Neural cell (in vitro differentiated cells): ENCODE results near the gene ZFYVE28. TPM values are rescaled to one million over a fixed set of nuclear protein-coding genes. Genes with fewer than 3 reads are reported as not detected.

ENCODE experiments used
- H2AFZ ChIP-seq: fragments of 200-600, 300-800 bp; sonication (generic), shearing (Covaris generic); 2 replicates; pipeline ENCODE4 v1.6.0; 2014; ENCODE audit warnings: low read depth, mild to moderate bottlenecking, antibody characterized with exemption, low read length, moderate library complexity
- H3F3A ChIP-seq: fragments of 200-600 bp; shearing (Covaris generic); 2 replicates; pipeline ENCODE4 v1.6.1; 2016; ENCODE audit warnings: mild to moderate bottlenecking, moderate library complexity, mixed read lengths, antibody characterized with exemption, low read length; ENCODE audit not compliant: insufficient read depth, poor library complexity, severe bottlenecking
- H3K27ac ChIP-seq: fragments of 200-600, 300-800 bp; sonication (generic), shearing (Covaris generic); 2 replicates; pipeline ENCODE4 v1.5.1; 2014; ENCODE audit warnings: mild to moderate bottlenecking, low read length, moderate library complexity
- H3K27me3 ChIP-seq: fragments of 300-800, 200-600 bp; sonication (generic), shearing (Covaris generic); 2 replicates; pipeline ENCODE4 v1.6.0; 2014; ENCODE audit warnings: mild to moderate bottlenecking, low read depth, low read length, moderate library complexity; ENCODE audit not compliant: insufficient read depth
- H3K36me3 ChIP-seq: fragments of 300-800, 200-600 bp; sonication (generic), shearing (Covaris generic); 2 replicates; pipeline ENCODE4 v1.5.1; 2014; ENCODE audit warnings: mild to moderate bottlenecking, antibody characterized with exemption, low read length, moderate library complexity; ENCODE audit not compliant: insufficient read depth
- H3K4me2 ChIP-seq: fragments of 300-800, 200-600 bp; sonication (generic), shearing (Covaris generic); 2 replicates; pipeline ENCODE4 v1.6.0; 2014; ENCODE audit warnings: mild to moderate bottlenecking, low read length
- H3K4me3 ChIP-seq: fragments of 300-800, 200-600 bp; sonication (generic), shearing (Covaris generic); 2 replicates; pipeline ENCODE4 v1.5.1; 2014; ENCODE audit warnings: mild to moderate bottlenecking, low read length, moderate library complexity
- H3K79me2 ChIP-seq: fragments of 200-600 bp; shearing (Covaris generic); replicated peaks from 2 replicates; pipeline ENCODE4 v1.6.0; 2014; ENCODE audit warnings: mild to moderate bottlenecking, low read length, moderate library complexity; ENCODE audit not compliant: insufficient read depth
- H3K9ac ChIP-seq: fragments of 300-800, 200-600 bp; sonication (generic), shearing (Covaris generic); 2 replicates; pipeline ENCODE4 v1.6.1; 2016; ENCODE audit warnings: mild to moderate bottlenecking, low read length, mixed read lengths
- H3K9me2 ChIP-seq: fragments of 200-600 bp; shearing (Covaris generic); 2 replicates; pipeline ENCODE4 v1.6.1; 2016; ENCODE audit warnings: mild to moderate bottlenecking, low read length, mixed read lengths; ENCODE audit not compliant: insufficient read depth
- H3K9me3 ChIP-seq: fragments of 200-600, 300-800 bp; sonication (generic), shearing (Covaris generic); 2 replicates; pipeline ENCODE4 v1.6.1; 2016; ENCODE audit warnings: mild to moderate bottlenecking, mixed run types, low read length, moderate library complexity, mixed read lengths
- H4K20me1 ChIP-seq: fragments of 200-600 bp; shearing (Covaris generic); 2 replicates; pipeline ENCODE4 v1.6.1; 2016; ENCODE audit warnings: mild to moderate bottlenecking, mixed run types; ENCODE audit not compliant: insufficient read depth
- CTCF ChIP-seq: fragments of 450-650 bp; IDR thresholded peaks from 2 replicates; pipeline ENCODE4 v1.5.1; 2014; ENCODE audit warnings: antibody characterized with exemption, mild to moderate bottlenecking, moderate library complexity; ENCODE audit not compliant: poor library complexity, severe bottlenecking
- EP300 ChIP-seq: fragments of 450-650 bp; conservative IDR thresholded peaks from 2 replicates; pipeline ENCODE4 v1.6.1; 2014; ENCODE audit warnings: antibody characterized with exemption, mild to moderate bottlenecking, moderate library complexity; ENCODE audit not compliant: poor library complexity, severe bottlenecking
- EZH2 ChIP-seq: fragments of 200-600, 300-800 bp; shearing (Covaris generic), sonication (generic); IDR thresholded peaks from 2 replicates; pipeline ENCODE4 v1.6.1; 2014; ENCODE audit warnings: antibody characterized with exemption, low read length, borderline replicate concordance, mild to moderate bottlenecking; ENCODE audit not compliant: insufficient read depth, poor library complexity, severe bottlenecking
- MXI1 ChIP-seq: fragments of 450-650 bp; conservative IDR thresholded peaks from 2 replicates; pipeline ENCODE4 v1.6.1; 2014; ENCODE audit warnings: antibody characterized with exemption, mild to moderate bottlenecking; ENCODE audit not compliant: poor library complexity, severe bottlenecking
- POLR2AphosphoS5 ChIP-seq: IDR thresholded peaks from 2 replicates; pipeline ENCODE4 v1.6.1; 2012
- RAD21 ChIP-seq: fragments of 450-650 bp; conservative IDR thresholded peaks from 2 replicates; pipeline ENCODE4 v1.6.1; 2014; ENCODE audit warnings: antibody characterized with exemption, mild to moderate bottlenecking, moderate library complexity
- REST ChIP-seq: IDR thresholded peaks from 2 replicates; pipeline ENCODE4 v1.6.1; 2012; ENCODE audit warnings: borderline replicate concordance
- SMC3 ChIP-seq: fragments of 450-650 bp; conservative IDR thresholded peaks from 2 replicates; pipeline ENCODE4 v1.6.1; 2014; ENCODE audit warnings: antibody characterized with exemption, mild to moderate bottlenecking, moderate library complexity; ENCODE audit not compliant: poor library complexity
- TAF1 ChIP-seq: IDR thresholded peaks from 2 replicates; pipeline ENCODE4 v1.6.1; 2012; ENCODE audit warnings: low read depth
- polyA plus RNA-seq: library from polyadenylated mRNA; depleted of rRNA; stranded (reverse); fragments of >200 nt; gene quantifications from 2 replicates; pipeline ENCODE4 v1.2.3, GENCODE V29; 2014

ZFYVE28 gene
- polyA plus RNA-seq, 1 donor from 2014 or later: 2.4 TPM

- Histone ChIP-seq H3K36me3 (no peaks in the 10 kb centered on the region), H3K27me3 (no peaks in the 10 kb centered on the region), H3K9me3 (no peaks in the 10 kb centered on the region), H3F3A (no peaks in the 10 kb centered on the region), H3K27ac (no peak overlapping the region), H4K20me1 (no peaks in the 10 kb centered on the region), H3K4me3 (no peak overlapping the region), H3K79me2 (peaks cover 26% of the 10 kb centered on the region), H3K4me2 (no peak overlapping the region), H2AFZ (no peak overlapping the region), H3K9ac (no peak overlapping the region), H3K9me2 (no peaks in the 10 kb centered on the region)
- TF ChIP-seq POLR2AphosphoS5 (no peak), RAD21 (no peak), MXI1 (no peak), REST (no peak), EZH2 (no peak), CTCF (no peak), EP300 (no peak), SMC3 (no peak), TAF1 (no peak)
These were observed 174.6 kb downstream of the ZFYVE28 start for GRCh38 chr4:2243681-2244380.

- peak within 1 kb of the TSS; percentile 67 for H3K9ac ChIP-seq
- H3K27ac ChIP-seq: peak within 1 kb of the TSS; percentile 46
- H3K27me3 ChIP-seq: no peaks in the 10 kb centered on the region
- H3K36me3 ChIP-seq: no peaks in the 10 kb centered on the region
- H2AFZ ChIP-seq: peak within 1 kb of the TSS; percentile 19
- peak within 1 kb of the TSS; percentile 90 for H3K4me3 ChIP-seq
- H3K9me3 ChIP-seq: no peaks in the 10 kb centered on the region
- TF ChIP-seq MXI1: peak; percentile 92
- peak; percentile 13 for TF ChIP-seq EP300
- TF ChIP-seq REST: no peak
- TF ChIP-seq SMC3: peak; percentile 31
- TF ChIP-seq TAF1: peak; percentile 40
- TF ChIP-seq CTCF: no peak
- no peak for TF ChIP-seq EZH2
- TF ChIP-seq POLR2AphosphoS5: peak; percentile 85
- TF ChIP-seq RAD21: no peak
- peak within 1 kb of the TSS; percentile 89 for H3K4me2 ChIP-seq
- no peaks in the 10 kb centered on the region for H4K20me1 ChIP-seq
- no peaks in the 10 kb centered on the region for H3K9me2 ChIP-seq
- no peaks in the 10 kb centered on the region for H3F3A ChIP-seq
- peaks cover 45% of the 10 kb centered on the region for H3K79me2 ChIP-seq
These were observed 176.8 kb downstream of the ZFYVE28 start, which contains the start of the genes HAUS3 and POLN for GRCh38 chr4:2241410-2242353. Gene HAUS3 (minus strand): TSS chr4:2242121. CDS start chr4:2240946, 1,175 bp downstream. Gene POLN (minus strand): TSS chr4:2242121. CDS start chr4:2229231, 12,890 bp downstream.
